Activated CD4-positive, alpha-beta T cell treated with anti-CD3 and anti-CD28 coated beads, Interleukin-2, amount 10 ng/mL, durations not matched to agents 24 days and 14 days (primary cell): ENCODE measurements around the gene PIN4. TPM values are rescaled to one million over a fixed set of nuclear protein-coding genes. Genes with fewer than 3 reads are reported as not detected.
A peak's percentile ranks its signal among the peaks of the same experiment; 100 is the strongest.

ENCODE experiments used
- DNase-seq: peaks from one replicate; pipeline ENCODE4 v3.0.0; 2022
- H3K27ac Mint-ChIP-seq: one replicate; pipeline ENCODE4 v1.8.0; 2022; ENCODE audit warnings: mild to moderate bottlenecking, mixed read lengths
- H3K27me3 Mint-ChIP-seq: one replicate; pipeline ENCODE4 v1.8.0; 2022; ENCODE audit warnings: mixed read lengths
- H3K36me3 Mint-ChIP-seq: one replicate; pipeline ENCODE4 v1.8.0; 2022; ENCODE audit warnings: low read depth, mild to moderate bottlenecking, mixed read lengths
- H3K4me1 Mint-ChIP-seq: one replicate; pipeline ENCODE4 v1.8.0; 2021; ENCODE audit warnings: mixed read lengths
- H3K4me3 Mint-ChIP-seq: one replicate; pipeline ENCODE4 v1.8.0; 2022; ENCODE audit warnings: mild to moderate bottlenecking, moderate library complexity, mixed read lengths
- H3K9me3 Mint-ChIP-seq: one replicate; pipeline ENCODE4 v1.8.0; 2021; ENCODE audit warnings: mixed read lengths
- intact Hi-C: fragments of 100-400 bp; cut with micrococcal nuclease; formaldehyde crosslinking; loops from one replicate; pipeline ENCODE4 v1.15.1; 2023
- total RNA-seq: library from RNA; stranded (reverse); gene quantifications from 2 replicates; pipeline ENCODE4 v1.2.3, GENCODE V29; 2022

Gene PIN4
- 10.8 and 11.3 TPM in 2 replicates for total RNA-seq

DNA sequence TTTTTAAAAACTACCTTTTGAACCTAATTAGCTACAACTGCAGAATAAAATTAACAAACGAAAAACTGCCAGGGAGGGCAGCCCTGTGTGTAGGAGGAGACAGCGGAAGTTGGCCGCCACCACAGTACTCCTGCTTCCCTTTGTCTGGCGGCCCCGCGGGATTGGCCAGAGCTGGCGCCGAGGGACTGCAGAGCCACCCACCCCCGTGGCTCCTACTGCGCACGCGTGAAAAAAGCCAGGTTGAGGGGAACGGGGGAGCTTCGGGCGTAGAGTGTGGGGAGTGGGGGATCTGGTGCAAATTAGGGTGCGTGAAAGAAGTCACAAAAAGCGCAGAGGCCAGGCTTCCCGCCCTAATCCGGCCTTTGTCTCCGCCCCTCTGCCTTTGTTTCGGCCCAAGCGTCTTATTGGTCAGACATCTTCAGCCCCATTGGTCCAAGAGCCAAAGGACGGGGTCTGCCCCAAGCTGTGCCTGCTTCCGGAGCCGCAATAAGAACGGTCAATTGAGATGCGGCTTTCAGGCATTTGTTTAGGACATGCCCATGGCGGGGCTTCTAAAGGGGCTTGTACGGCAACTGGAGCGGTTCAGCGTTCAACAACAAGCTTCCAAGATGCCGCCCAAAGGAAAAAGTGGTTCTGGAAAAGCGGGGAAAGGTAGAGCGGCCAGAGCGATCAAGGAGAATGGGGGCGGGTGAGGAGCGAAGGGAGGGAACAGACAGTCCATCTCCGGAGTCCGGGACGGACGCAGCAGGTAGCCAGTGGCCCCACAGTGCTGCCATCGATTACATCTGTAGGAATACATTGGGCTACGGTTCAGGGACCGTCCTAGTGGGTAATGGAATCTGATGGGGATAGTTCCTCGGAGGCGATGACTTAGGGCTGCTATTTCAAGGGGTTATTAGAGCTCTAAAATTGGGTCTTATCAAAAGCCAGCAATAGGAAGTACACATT, at the start of gene PIN4:
TSS of gene PIN4 (plus strand) at position 580 of the 948 bp plus-strand sequence. CDS start at position 609, 29 bp downstream.
- DNase-seq: peak; percentile 94
- Mint-ChIP-seq H3K4me1 (peaks cover 4% of the 10 kb centered on the region), H3K27me3 (no peaks in the 10 kb centered on the region), H3K27ac (no peak within 1 kb of the TSS), H3K9me3 (no peaks in the 10 kb centered on the region), H3K36me3 (peaks cover 2% of the 10 kb centered on the region), H3K4me3 (no peak within 1 kb of the TSS)
- intact Hi-C loops: loop anchor here (2.0 to 10.0 kb wide), 4 partner anchors 13 to 93 kb away; partner anchors contain the start of genes ERCC6L and RPS4X

DNA sequence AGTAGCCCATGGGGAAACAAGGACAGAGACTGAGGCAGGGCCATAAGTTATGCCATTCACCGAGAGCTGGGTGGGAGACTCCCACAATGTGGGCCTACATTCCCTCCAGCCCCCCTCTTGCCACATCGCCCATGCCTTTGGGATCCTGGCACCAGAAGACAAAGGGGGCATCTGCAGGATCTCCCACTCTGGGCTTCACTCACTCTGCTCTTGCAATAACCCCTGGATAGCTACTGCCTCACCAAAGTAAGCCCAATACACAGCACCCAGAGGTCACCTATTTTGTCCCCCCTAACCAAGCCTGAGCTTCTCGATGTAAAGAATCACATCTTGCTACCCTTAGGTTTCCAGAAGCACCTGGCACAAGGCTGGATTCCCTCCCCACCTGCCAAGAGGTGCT, 49.1 kb upstream of the PIN4 start:
- Mint-ChIP-seq H3K27ac (no peak overlapping the region), H3K9me3 (no peaks in the 10 kb centered on the region), H3K27me3 (peaks cover 64% of the 10 kb centered on the region), H3K36me3 (no peaks in the 10 kb centered on the region), H3K4me1 (peaks cover 2% of the 10 kb centered on the region), H3K4me3 (no peak overlapping the region)
- DNase-seq: no peak
- intact Hi-C loops: no loop called here

GRCh38 chrX:72133851-72134546, 47.6 kb upstream of the PIN4 start:
- H3K27me3 Mint-ChIP-seq: peaks cover 50% of the 10 kb centered on the region
- intact Hi-C loops: no loop called here

GRCh38 chrX:72137846-72138495, 43.6 kb upstream of the PIN4 start:
- H3K27me3 Mint-ChIP-seq: peaks cover 40% of the 10 kb centered on the region
- no peak overlapping the region for H3K4me3 Mint-ChIP-seq

More at GRCh38 chrX:72133851-72134546, 47.6 kb upstream of the PIN4 start:
- peaks cover 2% of the 10 kb centered on the region for H3K4me1 Mint-ChIP-seq
- no peaks in the 10 kb centered on the region for H3K9me3 Mint-ChIP-seq
- no peak overlapping the region for H3K4me3 Mint-ChIP-seq
- H3K36me3 Mint-ChIP-seq: no peaks in the 10 kb centered on the region
- H3K27ac Mint-ChIP-seq: no peak overlapping the region
- no peak for DNase-seq

GRCh38 chrX:72139538-72139937, 42.0 kb upstream of the PIN4 start:
- intact Hi-C loops: no loop called here
- H3K27me3 Mint-ChIP-seq: peaks cover 31% of the 10 kb centered on the region

More at GRCh38 chrX:72137846-72138495, 43.6 kb upstream of the PIN4 start:
- Mint-ChIP-seq H3K9me3 (no peaks in the 10 kb centered on the region), H3K36me3 (no peaks in the 10 kb centered on the region), H3K27ac (no peak overlapping the region), H3K4me1 (peaks cover 10% of the 10 kb centered on the region)
- intact Hi-C loops: no loop called here
- DNase-seq: no peak

DNA sequence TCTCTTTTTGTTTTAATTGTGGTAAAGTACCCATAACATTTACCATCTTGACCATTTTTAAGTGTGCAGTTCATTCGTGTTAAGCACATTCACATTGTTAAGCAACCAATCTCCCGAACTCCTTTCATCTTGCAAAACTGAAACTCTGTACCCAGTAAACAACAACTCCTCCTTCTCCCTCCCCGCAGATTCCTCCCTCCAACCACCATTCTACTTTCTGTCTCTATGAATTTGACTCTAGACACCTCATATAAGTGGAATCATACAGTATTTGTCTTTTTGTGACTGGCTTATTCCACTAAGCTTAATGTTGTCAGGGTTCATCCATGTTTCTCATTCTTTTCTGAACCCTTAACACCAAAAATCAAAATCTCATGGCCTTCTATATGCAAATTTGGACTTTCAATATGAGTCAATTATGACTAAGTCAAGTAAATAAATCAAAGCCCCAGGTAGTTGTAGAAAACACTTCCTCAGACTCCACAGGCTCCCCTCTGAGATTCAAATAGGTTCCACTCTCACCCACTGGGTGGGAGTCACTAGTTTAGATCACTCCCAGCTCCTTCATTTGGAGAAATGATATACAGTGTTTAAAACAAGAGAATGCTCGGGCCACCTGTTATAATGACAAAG, 40.1 kb upstream of the PIN4 start:
- H3K9me3 Mint-ChIP-seq: no peaks in the 10 kb centered on the region
- intact Hi-C loops: loop anchor here (5.0 kb wide), 2 partner anchors 41 to 124 kb away; partner anchors contain the start of gene PIN4

More at GRCh38 chrX:72139538-72139937, 42.0 kb upstream of the PIN4 start:
- Mint-ChIP-seq H3K27ac (no peak overlapping the region), H3K36me3 (no peaks in the 10 kb centered on the region), H3K4me3 (no peak overlapping the region), H3K9me3 (no peaks in the 10 kb centered on the region), H3K4me1 (peaks cover 19% of the 10 kb centered on the region)
- DNase-seq: no peak

GRCh38 chrX:72142094-72142793, 39.3 kb upstream of the PIN4 start:
- intact Hi-C loops: loop anchor here (5.0 kb wide), 2 partner anchors 40 to 125 kb away; partner anchors contain the start of gene PIN4
- no peak for DNase-seq
- no peaks in the 10 kb centered on the region for H3K9me3 Mint-ChIP-seq
- H3K27ac Mint-ChIP-seq: no peak overlapping the region
- H3K36me3 Mint-ChIP-seq: no peaks in the 10 kb centered on the region
- H3K27me3 Mint-ChIP-seq: peaks cover 29% of the 10 kb centered on the region
- peaks cover 19% of the 10 kb centered on the region for H3K4me1 Mint-ChIP-seq
- H3K4me3 Mint-ChIP-seq: peak overlapping the region; percentile 50

More for the DNA sequence above, 40.1 kb upstream of the PIN4 start:
- Mint-ChIP-seq H3K36me3 (no peaks in the 10 kb centered on the region), H3K4me3 (peak overlapping the region; percentile 50), H3K4me1 (peaks cover 19% of the 10 kb centered on the region), H3K27me3 (peaks cover 28% of the 10 kb centered on the region), H3K27ac (no peak overlapping the region)
- DNase-seq: peak; percentile 76

DNA sequence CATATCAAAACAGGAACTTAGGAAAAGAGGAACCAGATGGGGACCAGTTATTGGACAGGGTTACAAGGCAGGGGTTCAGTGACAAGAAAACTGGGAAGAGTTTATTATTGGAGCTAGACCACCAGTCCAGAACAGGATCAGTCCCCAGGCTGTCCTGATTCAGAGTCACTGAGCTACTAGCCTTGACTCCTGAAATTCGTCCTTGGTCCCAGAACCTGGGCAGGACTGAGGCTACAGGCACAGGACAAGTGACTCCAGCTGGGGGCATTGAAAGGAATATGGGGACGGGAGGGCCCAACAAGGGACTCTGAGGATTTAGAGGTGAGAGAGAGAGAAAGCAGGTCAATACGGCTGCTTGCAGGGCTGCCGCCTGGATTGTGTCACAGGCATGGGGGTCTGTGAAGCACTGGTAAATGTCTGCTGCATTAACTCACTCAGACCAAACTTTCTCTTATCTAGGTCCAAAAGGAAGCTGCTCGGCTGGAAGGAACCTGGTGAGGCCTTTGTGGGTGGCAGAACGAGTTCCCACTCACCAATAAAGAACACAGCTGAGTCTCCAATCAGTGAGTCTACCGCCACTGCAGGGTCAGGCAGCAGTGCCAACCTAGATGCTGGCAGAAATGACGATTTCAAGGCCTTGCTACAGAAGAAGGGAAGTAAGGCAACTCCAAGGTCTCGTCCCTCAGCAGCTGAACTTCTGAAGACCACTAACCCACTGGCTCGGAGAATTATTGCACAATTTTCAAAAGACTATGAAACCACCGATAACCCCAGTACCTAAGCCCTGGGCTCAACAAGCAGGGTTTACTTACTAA, 38.6 kb upstream of the PIN4 start:
- Mint-ChIP-seq H3K4me3 (no peak overlapping the region), H3K27me3 (peaks cover 30% of the 10 kb centered on the region), H3K36me3 (no peaks in the 10 kb centered on the region), H3K4me1 (peaks cover 19% of the 10 kb centered on the region), H3K27ac (no peak overlapping the region), H3K9me3 (no peaks in the 10 kb centered on the region)
- intact Hi-C loops: loop anchor here (5.0 kb wide), 2 partner anchors 39 to 126 kb away; partner anchors contain the start of gene PIN4
- DNase-seq: no peak

DNA sequence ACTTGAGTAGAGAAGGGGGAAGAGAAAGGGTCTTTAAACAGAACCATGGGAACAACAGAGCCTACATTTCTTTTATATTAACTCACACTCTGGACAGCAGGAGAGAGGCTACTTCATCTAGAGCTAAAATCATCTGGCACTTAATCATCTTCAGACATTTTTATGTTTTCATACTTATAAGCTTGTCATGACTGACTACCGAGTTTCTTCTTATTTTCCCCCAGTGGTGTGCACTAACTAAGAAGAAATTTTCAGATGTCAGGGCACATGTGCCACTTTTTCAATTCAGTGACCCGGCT, 38.0 kb upstream of the PIN4 start:
- intact Hi-C loops: loop anchor here (5.0 kb wide), 2 partner anchors 39 to 126 kb away; partner anchors contain the start of gene PIN4
- Mint-ChIP-seq H3K4me1 (peaks cover 19% of the 10 kb centered on the region), H3K4me3 (no peak overlapping the region), H3K36me3 (no peaks in the 10 kb centered on the region), H3K27me3 (peaks cover 34% of the 10 kb centered on the region), H3K9me3 (no peaks in the 10 kb centered on the region), H3K27ac (no peak overlapping the region)
- DNase-seq: no peak

- H3K4me1 Mint-ChIP-seq: peaks cover 19% of the 10 kb centered on the region
- DNase-seq: no peak
- no peak overlapping the region for H3K27ac Mint-ChIP-seq
- intact Hi-C loops: no loop called here
- H3K27me3 Mint-ChIP-seq: peaks cover 27% of the 10 kb centered on the region
- no peaks in the 10 kb centered on the region for H3K9me3 Mint-ChIP-seq
- H3K4me3 Mint-ChIP-seq: no peak overlapping the region
- no peaks in the 10 kb centered on the region for H3K36me3 Mint-ChIP-seq
These were observed 36.4 kb upstream of the PIN4 start for GRCh38 chrX:72145181-72145580.

DNA sequence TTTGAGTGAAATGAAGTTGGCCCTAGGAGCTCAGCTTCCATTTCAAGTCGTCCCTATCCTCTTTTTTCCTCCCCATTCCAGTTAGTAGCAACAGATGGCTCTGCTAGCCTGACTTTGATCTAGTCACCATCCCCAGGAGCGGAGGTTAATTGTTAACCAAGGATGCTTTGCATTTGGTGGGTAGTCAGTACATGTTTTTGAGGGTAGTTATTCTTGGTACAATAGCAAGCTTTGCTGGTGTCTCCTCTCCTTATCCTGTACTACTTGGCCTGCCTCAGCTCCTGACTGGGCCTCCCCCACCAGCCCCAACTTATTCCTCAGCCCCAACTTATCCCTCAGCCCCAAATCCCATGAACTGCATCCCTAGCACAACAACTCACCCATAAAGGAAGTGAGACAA, 35.0 kb upstream of the PIN4 start:
- Mint-ChIP-seq H3K9me3 (no peaks in the 10 kb centered on the region), H3K4me3 (no peak overlapping the region), H3K4me1 (peaks cover 13% of the 10 kb centered on the region), H3K36me3 (no peaks in the 10 kb centered on the region), H3K27ac (no peak overlapping the region), H3K27me3 (peaks cover 29% of the 10 kb centered on the region)
- no peak for DNase-seq
- intact Hi-C loops: no loop called here

- peaks cover 8% of the 10 kb centered on the region for H3K27me3 Mint-ChIP-seq
- peaks cover 6% of the 10 kb centered on the region for H3K9me3 Mint-ChIP-seq
- H3K4me1 Mint-ChIP-seq: no peaks in the 10 kb centered on the region
- intact Hi-C loops: no loop called here
- no peak for DNase-seq
- H3K4me3 Mint-ChIP-seq: no peak overlapping the region
- no peak overlapping the region for H3K27ac Mint-ChIP-seq
- H3K36me3 Mint-ChIP-seq: no peaks in the 10 kb centered on the region
These were observed 22.8 kb upstream of the PIN4 start for GRCh38 chrX:72158773-72159172.
